ENCODE data around the gene ZNF709. TPM values are rescaled to one million over a fixed set of nuclear protein-coding genes. Genes with fewer than 3 reads are reported as not detected.
"Not testable (repeated sequence)": the region's sequence is repeated elsewhere in the genome, so short reads cannot be mapped to it uniquely, and the experiment has no call there.

The ZNF709 gene
- total RNA-seq, 1 donor from 2014 or later, result 1.5 TPM

GRCh38 chr19:12482509-12482886, 2.1 kb downstream of the ZNF709 start:
- no peak for DNase-seq
- H3K4me3 Mint-ChIP-seq, result no peak overlapping the region
- H3K36me3 Mint-ChIP-seq (ENCODE audit: low read depth), result peaks cover 2% of the 10 kb centered on the region
- peaks cover 4% of the 10 kb centered on the region for H3K9me3 Mint-ChIP-seq
- no peak overlapping the region for H3K27ac Mint-ChIP-seq
- no peaks in the 10 kb centered on the region for H3K27me3 Mint-ChIP-seq
- intact Hi-C loops (cut with micrococcal nuclease), result loop anchor here (5.0 kb wide), 1 partner anchor 80 kb away; the partner anchor contains the start of gene ZNF799
- H3K4me1 Mint-ChIP-seq, result peaks cover 22% of the 10 kb centered on the region

- intact Hi-C loops (cut with micrococcal nuclease), result loop anchor here (5.0 kb wide), 1 partner anchor 80 kb away; the partner anchor contains the start of gene ZNF799
- Mint-ChIP-seq H3K27ac (no peak overlapping the region), H3K4me1 (peaks cover 22% of the 10 kb centered on the region), H3K36me3 (ENCODE audit: low read depth) (peaks cover 2% of the 10 kb centered on the region), H3K27me3 (no peaks in the 10 kb centered on the region), H3K9me3 (peaks cover 4% of the 10 kb centered on the region), H3K4me3 (peak overlapping the region; percentile 13)
- DNase-seq, result no peak
Measured at GRCh38 chr19:12481781-12482508, 2.7 kb downstream of the ZNF709 start.

GRCh38 chr19:12478234-12478941, 6.2 kb downstream of the ZNF709 start:
- peaks cover 20% of the 10 kb centered on the region for H3K9me3 Mint-ChIP-seq
- intact Hi-C loops (cut with micrococcal nuclease), result no loop called here
- H3K4me3 Mint-ChIP-seq, result no peak overlapping the region
- no peaks in the 10 kb centered on the region for H3K27me3 Mint-ChIP-seq
- H3K4me1 Mint-ChIP-seq, result peaks cover 9% of the 10 kb centered on the region
- DNase-seq, result no peak
- no peak overlapping the region for H3K27ac Mint-ChIP-seq
- peaks cover 2% of the 10 kb centered on the region for H3K36me3 Mint-ChIP-seq (ENCODE audit: low read depth)

- H3K4me1 Mint-ChIP-seq; H3K4me3 Mint-ChIP-seq; H3K27ac Mint-ChIP-seq; intact Hi-C loops (cut with micrococcal nuclease); DNase-seq; H3K27me3 Mint-ChIP-seq: not testable (repeated sequence)
- peaks cover 30% of the 10 kb centered on the region for H3K36me3 Mint-ChIP-seq (ENCODE audit: low read depth)
- H3K9me3 Mint-ChIP-seq, result peaks cover 16% of the 10 kb centered on the region
Measured at GRCh38 chr19:12467651-12468050, 17.0 kb downstream of the ZNF709 start.

- peaks cover 30% of the 10 kb centered on the region for H3K36me3 Mint-ChIP-seq (ENCODE audit: low read depth)
- no peak for DNase-seq
- no peak overlapping the region for H3K27ac Mint-ChIP-seq
- peaks cover 17% of the 10 kb centered on the region for H3K9me3 Mint-ChIP-seq
- no peak overlapping the region for H3K4me3 Mint-ChIP-seq
- H3K27me3 Mint-ChIP-seq, result no peaks in the 10 kb centered on the region
- no peaks in the 10 kb centered on the region for H3K4me1 Mint-ChIP-seq
- intact Hi-C loops (cut with micrococcal nuclease), result no loop called here
Measured at GRCh38 chr19:12465211-12465610, 19.4 kb downstream of the ZNF709 start.

GRCh38 chr19:12464769-12465168, 19.8 kb downstream of the ZNF709 start:
- no peaks in the 10 kb centered on the region for H3K4me1 Mint-ChIP-seq
- intact Hi-C loops (cut with micrococcal nuclease), result no loop called here
- H3K36me3 Mint-ChIP-seq (ENCODE audit: low read depth), result peaks cover 27% of the 10 kb centered on the region
- H3K4me3 Mint-ChIP-seq, result no peak overlapping the region
- H3K27me3 Mint-ChIP-seq, result no peaks in the 10 kb centered on the region
- H3K27ac Mint-ChIP-seq, result no peak overlapping the region
- peaks cover 17% of the 10 kb centered on the region for H3K9me3 Mint-ChIP-seq
- DNase-seq, result no peak

- DNase-seq; H3K4me3 Mint-ChIP-seq; H3K4me1 Mint-ChIP-seq; H3K27me3 Mint-ChIP-seq; intact Hi-C loops (cut with micrococcal nuclease); H3K27ac Mint-ChIP-seq: not testable (repeated sequence)
- Mint-ChIP-seq H3K9me3 (peaks cover 17% of the 10 kb centered on the region), H3K36me3 (ENCODE audit: low read depth) (peaks cover 27% of the 10 kb centered on the region)
Measured at GRCh38 chr19:12464139-12464538, 20.5 kb downstream of the ZNF709 start.

- Mint-ChIP-seq H3K4me1 (no peaks in the 10 kb centered on the region), H3K27ac (no peak overlapping the region), H3K36me3 (ENCODE audit: low read depth) (peaks cover 4% of the 10 kb centered on the region), H3K4me3 (no peak overlapping the region), H3K27me3 (no peaks in the 10 kb centered on the region), H3K9me3 (peaks cover 30% of the 10 kb centered on the region)
- no peak for DNase-seq
- intact Hi-C loops (cut with micrococcal nuclease), result no loop called here
Measured at GRCh38 chr19:12453495-12453894, 31.1 kb downstream of the ZNF709 start.

GRCh38 chr19:12450844-12451243, 33.8 kb downstream of the ZNF709 start:
- Mint-ChIP-seq H3K36me3 (ENCODE audit: low read depth) (peaks cover 2% of the 10 kb centered on the region), H3K27me3 (no peaks in the 10 kb centered on the region), H3K4me3 (no peak overlapping the region), H3K4me1 (no peaks in the 10 kb centered on the region), H3K9me3 (peaks cover 22% of the 10 kb centered on the region), H3K27ac (no peak overlapping the region)
- DNase-seq, result no peak
- intact Hi-C loops (cut with micrococcal nuclease), result no loop called here

- intact Hi-C loops (cut with micrococcal nuclease), result no loop called here
- no peak for DNase-seq
- H3K4me3 Mint-ChIP-seq, result no peak overlapping the region
- H3K9me3 Mint-ChIP-seq, result peaks cover 24% of the 10 kb centered on the region
- peaks cover 2% of the 10 kb centered on the region for H3K36me3 Mint-ChIP-seq (ENCODE audit: low read depth)
- H3K27ac Mint-ChIP-seq, result no peak overlapping the region
- no peaks in the 10 kb centered on the region for H3K4me1 Mint-ChIP-seq
- H3K27me3 Mint-ChIP-seq, result no peaks in the 10 kb centered on the region
Measured at GRCh38 chr19:12448808-12449207, 35.8 kb downstream of the ZNF709 start.

- Mint-ChIP-seq H3K36me3 (ENCODE audit: low read depth) (peaks cover 20% of the 10 kb centered on the region), H3K9me3 (peaks cover 12% of the 10 kb centered on the region), H3K4me1 (peaks cover 11% of the 10 kb centered on the region), H3K27ac (peak within 1 kb of the TSS; percentile 92), H3K27me3 (no peaks in the 10 kb centered on the region), H3K4me3 (peak within 1 kb of the TSS; percentile 98)
- DNase-seq, result peak; percentile 100
- intact Hi-C loops (cut with micrococcal nuclease), result loop anchor here (1.0 to 5.0 kb wide), 5 partner anchors 40 to 518 kb away; partner anchors contain the start of genes ZNF44, ZNF563 and ZNF799
Measured at GRCh38 chr19:12440541-12441316, 43.9 kb downstream of the ZNF709 start, which contains the start of gene ZNF443. TSS of gene ZNF443 (minus strand) at chr19:12441021. CDS start at chr19:12440914, 107 bp downstream.

- Mint-ChIP-seq H3K36me3 (ENCODE audit: low read depth) (peaks cover 24% of the 10 kb centered on the region), H3K9me3 (peaks cover 14% of the 10 kb centered on the region), H3K4me1 (peaks cover 11% of the 10 kb centered on the region), H3K4me3 (peak overlapping the region; percentile 98), H3K27ac (peak overlapping the region; percentile 80)
- intact Hi-C loops (cut with micrococcal nuclease), result loop anchor here (2.0 to 5.0 kb wide), 4 partner anchors 39 to 518 kb away; partner anchors contain the start of genes ZNF44, ZNF563 and ZNF799
- not testable (repeated sequence) for H3K27me3 Mint-ChIP-seq
- peak; percentile 79 for DNase-seq
Measured at GRCh38 chr19:12439686-12440540, 44.7 kb downstream of the ZNF709 start.

Measured in activated CD4-positive, alpha-beta T cell treated with anti-CD3 and anti-CD28 coated beads, Interleukin-2, amount 10 ng/mL, durations not matched to agents 24 days and 14 days (primary cell).